ENCODE measurements around the gene CDK14.

DNA sequence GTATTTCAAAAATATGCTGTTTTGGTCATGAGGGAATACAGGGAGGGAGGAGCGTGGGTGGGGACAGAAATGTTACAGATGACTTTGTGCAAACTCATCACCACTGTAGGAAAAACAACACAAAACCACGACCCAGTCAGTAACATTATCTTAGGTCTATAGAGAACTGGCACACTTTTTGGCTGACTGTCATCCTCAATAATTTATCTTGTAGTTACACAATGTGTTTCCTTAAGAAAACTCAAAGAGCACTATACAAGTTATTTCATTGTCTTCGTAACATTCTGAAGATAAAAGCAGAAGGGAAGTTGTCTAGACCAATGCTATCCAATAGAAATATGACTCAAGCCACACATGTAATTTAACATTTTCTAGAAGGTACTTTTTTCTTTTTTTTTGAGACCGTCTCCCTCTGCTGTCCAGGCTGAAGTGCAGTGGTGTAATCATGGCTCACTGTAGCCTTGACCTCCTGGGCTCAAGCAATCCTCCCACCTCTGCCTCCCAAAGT, 16.9 kb upstream of the CDK14 start:
- TF ChIP-seq, protein P1, sequence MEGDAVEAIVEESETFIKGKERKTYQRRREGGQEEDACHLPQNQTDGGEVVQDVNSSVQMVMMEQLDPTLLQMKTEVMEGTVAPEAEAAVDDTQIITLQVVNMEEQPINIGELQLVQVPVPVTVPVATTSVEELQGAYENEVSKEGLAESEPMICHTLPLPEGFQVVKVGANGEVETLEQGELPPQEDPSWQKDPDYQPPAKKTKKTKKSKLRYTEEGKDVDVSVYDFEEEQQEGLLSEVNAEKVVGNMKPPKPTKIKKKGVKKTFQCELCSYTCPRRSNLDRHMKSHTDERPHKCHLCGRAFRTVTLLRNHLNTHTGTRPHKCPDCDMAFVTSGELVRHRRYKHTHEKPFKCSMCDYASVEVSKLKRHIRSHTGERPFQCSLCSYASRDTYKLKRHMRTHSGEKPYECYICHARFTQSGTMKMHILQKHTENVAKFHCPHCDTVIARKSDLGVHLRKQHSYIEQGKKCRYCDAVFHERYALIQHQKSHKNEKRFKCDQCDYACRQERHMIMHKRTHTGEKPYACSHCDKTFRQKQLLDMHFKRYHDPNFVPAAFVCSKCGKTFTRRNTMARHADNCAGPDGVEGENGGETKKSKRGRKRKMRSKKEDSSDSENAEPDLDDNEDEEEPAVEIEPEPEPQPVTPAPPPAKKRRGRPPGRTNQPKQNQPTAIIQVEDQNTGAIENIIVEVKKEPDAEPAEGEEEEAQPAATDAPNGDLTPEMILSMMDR (IDR thresholded peaks at IDR 0.05) = no peak
- TF ChIP-seq POLR2A (IDR thresholded peaks at IDR 0.05) (no peak), EP300 (IDR thresholded peaks at IDR 0.05) (no peak), POLR2AphosphoS5 (IDR thresholded peaks at IDR 0.05) (no peak)

Measured in upper lobe of left lung (tissue), 4 donors.